HG03558 (cell line): ENCODE results near the gene RNASE13.
A peak's percentile ranks its signal among the peaks of the same experiment; 100 is the strongest.
"Not testable (repeated sequence)": the region's sequence is repeated elsewhere in the genome, so short reads cannot be mapped to it uniquely, and the experiment has no call there.

Experiments used
- ATAC-seq: cut with Tn5 transposase; IDR thresholded peaks from one replicate; pipeline ENCODE4 v1.9.1; 2021; ENCODE audit warnings: moderate number of reproducible peaks; ENCODE audit not compliant: unreplicated experiment; ENCODE audit errors: extremely low read depth

Gene RNASE13

GRCh38 chr14:20997564-20997963 lies 37.0 kb downstream of the RNASE13 start:
- ATAC-seq, result no peak

GRCh38 chr14:20997115-20997514 lies 37.5 kb downstream of the RNASE13 start:
- ATAC-seq, result no peak

- no peak for ATAC-seq
Observed at GRCh38 chr14:20996521-20996920, 38.1 kb downstream of the RNASE13 start.

GRCh38 chr14:20989787-20990600 lies 44.6 kb downstream of the RNASE13 start, which contains the start of gene METTL17:
Gene METTL17 (plus strand): TSS chr14:20989980. CDS start chr14:20990003, 23 bp downstream.
- peak; percentile 93 for ATAC-seq

- no peak for ATAC-seq
Observed at GRCh38 chr14:20989471-20989786, 45.2 kb downstream of the RNASE13 start.

- no peak for ATAC-seq
Observed at GRCh38 chr14:20988717-20989470, 45.7 kb downstream of the RNASE13 start.

GRCh38 chr14:20986811-20987210 lies 47.8 kb downstream of the RNASE13 start:
- no peak for ATAC-seq

GRCh38 chr14:20985650-20986049 lies 49.0 kb downstream of the RNASE13 start:
- not testable (repeated sequence) for ATAC-seq
